ENCODE measurements around the gene PCGF3.

- TF ChIP-seq YY1 (IDR thresholded peaks at IDR 0.05) (no peak), CTCF (IDR thresholded peaks at IDR 0.05; ENCODE audit: low read depth, low read length, missing input control) (no peak), REST (IDR thresholded peaks at IDR 0.05) (peak; percentile 46), JUND (IDR thresholded peaks at IDR 0.05) (peak in 1 of 2 donors; percentile 76), ZBTB33 (IDR thresholded peaks at IDR 0.05) (no peak)
Measured at GRCh38 chr4:687048-687970, 18.3 kb upstream of the PCGF3 start.
